NCI-H446 treated with DMSO at 0.1 percent for 48 hours (cell line): ENCODE measurements around the gene NTRK2.

Source experiments
- DNase-seq: peaks from one replicate; lab custom pipeline; 2025; lab: John Stamatoyannopoulos, UW

NTRK2 gene

DNA sequence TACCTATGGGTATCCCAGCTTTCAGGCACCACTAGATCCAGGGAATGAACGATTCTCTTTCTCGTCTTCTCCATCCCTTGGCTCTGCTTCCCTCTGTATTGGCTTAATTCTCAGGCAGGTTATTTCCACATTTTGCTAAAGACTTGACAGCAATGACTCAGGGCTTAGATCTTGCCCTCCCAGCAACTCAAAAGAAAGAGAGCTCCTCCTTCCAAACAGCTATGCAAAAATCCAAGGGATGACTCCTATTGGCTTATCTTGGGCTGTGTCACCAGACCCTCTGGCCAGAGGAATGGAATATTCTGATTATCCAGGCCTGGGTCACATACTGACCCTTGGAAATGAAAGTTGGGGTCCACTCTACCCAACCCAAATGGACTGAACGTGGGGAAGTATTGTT, 270.2 kb downstream of the NTRK2 start:
- DNase-seq, result no peak

DNA sequence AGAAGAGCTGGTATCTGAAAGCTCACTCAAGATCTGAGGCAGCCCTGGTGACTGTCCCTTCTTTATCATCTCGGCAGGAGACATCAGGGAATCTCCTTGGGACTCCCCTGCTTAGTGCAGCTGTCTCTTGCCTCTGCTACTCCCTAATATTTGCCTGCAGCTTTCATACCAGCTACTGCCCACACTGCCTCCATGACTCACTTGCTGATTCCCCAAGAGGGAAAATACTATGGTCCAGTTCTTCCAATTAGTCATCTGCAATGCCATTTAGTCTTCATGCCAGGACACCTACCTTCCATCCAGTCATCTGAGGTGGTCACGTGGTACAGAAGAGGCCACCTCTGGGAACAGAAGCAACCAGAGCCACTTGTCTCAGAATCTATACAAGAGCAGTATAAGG, 270.8 kb downstream of the NTRK2 start:
- DNase-seq, result no peak

DNA sequence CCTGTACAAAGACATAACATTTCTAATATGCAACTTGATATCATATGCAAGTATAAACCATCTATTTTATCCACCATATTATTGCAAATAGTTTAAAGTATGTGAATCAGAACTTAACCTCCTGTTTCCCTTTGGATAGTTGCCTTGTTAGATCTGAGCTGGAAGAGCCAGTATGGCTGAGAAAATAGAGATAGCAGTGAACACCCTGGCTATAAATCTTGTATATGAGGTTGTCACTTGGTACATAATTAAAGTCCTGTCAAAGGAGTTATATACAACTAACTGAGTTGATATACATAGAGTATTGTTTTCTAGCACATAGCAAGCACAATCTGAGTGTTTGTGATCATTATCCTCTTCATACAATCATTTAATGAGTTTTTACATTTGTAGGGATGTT, 272.3 kb downstream of the NTRK2 start:
- no peak for DNase-seq

DNA sequence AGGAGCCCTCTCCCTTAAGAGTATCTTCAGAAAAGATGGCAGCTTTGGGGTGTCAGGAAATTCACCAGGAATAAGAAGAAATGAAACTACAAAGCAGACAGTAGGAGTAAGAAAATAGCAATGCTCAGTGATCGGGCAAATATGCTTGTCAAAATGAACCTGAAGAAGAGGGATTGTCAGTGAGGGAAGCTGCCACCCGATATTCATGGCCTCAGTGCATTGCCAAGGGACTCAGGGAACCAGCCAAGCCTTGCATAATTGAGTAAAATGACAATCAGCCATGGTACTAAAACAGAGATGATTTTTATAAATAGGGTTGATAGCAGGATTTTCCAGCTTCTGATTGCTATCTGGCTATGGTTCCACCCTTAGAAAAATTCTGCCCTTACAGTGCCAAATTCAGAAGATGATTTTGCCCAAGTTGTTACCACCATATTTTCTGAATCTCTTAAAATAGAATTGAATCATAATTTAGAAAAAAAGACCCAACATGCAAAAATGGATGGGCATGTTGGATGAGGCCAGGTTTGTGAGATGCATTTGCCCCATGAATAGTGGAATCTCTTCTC, 274.0 kb downstream of the NTRK2 start:
- no peak for DNase-seq

DNA sequence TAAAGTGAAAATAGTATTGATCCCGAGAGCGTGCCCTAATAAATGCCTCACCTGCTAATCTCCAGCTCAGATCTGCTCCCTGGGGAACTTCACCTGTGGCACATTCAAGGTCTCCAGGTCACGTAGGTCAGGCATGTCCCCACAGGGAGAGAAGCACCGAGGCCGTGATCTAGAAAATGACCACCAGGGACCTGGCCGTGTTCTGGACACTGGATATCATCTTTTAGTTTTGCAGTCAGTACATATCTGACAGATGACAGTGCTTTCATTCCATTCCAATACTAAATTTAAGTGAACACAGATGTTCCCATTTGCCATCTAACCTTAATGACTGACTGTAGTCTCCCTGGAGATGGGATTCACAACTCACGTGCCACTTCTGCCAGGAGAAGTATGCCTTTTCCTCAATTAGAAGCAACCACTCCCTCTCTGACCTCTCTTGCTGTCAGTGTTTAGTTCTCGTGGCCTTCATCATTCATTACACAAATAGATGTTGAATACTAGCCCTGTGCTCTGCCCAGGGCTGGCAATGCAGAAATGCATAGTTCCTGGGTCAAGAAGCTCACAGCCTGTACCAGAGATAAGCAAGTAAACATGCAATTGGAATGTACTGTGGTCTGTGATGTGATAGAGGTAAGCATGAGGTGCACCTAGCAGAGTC, 276.5 kb downstream of the NTRK2 start:
- DNase-seq, result no peak

DNA sequence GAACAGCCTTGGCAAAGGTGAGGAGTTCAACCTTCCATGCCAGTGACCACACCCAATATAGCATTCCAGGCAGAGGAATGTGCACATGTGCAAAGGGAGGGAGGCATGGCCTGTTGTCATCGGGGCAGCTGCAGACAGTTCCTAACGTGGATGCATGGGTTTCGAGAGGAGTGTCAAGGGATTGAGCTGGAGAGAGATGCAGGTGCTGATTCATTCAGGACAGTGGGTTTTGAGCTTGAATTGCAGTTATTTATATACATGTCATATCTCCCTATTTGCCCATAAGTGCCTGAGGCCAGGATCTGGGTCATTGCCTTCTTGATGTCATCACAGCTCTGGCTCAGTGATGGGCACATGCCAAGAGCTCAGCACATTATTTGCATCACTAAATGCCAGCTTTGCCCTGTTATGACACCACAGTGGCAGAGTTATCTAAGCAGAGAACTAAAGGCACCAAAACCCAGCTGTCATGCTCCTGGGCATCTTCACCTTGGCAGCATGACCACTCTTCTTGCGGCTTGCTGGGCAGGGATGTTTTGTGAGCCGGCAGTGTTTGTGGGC, 278.0 kb downstream of the NTRK2 start:
- DNase-seq, result no peak

DNA sequence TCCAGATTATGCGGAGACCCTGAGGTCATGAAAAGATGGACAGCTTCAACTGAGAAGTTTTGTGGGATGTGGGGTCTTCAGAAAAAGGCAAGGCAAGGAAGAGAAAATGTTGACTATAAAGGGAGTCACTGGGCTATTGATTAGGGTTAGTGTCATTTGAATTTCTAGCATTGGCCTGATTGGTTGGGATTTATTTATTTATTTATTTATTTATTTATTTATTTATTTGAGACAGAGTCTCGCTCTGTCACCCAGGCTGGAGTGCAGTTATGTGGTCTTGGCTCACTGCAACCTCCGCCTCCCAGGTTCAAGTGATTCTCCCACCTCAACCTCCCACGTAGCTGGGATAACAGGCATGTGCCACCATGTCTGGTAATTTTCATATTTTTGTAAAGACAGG, 279.7 kb downstream of the NTRK2 start:
- no peak for DNase-seq

DNA sequence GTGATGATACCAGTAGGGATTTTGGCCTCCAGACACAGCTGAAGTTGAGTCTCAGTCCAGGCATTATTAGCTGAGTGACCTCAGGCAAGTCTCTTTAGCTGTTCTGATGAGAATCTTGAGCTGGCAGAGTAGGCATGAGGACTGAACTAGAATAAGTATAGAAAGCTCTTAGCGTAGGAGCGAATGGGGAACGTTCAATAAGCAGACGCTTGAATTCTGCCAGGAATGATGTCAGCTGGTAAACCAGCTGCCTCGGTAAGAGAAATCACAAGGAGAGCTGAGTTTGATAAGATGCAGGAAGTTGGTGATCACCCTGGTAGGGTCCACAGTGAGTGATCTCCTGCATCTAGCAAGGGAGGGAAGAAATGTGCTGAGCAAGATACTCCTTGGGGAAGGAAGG, 280.4 kb downstream of the NTRK2 start:
- DNase-seq, result no peak

DNA sequence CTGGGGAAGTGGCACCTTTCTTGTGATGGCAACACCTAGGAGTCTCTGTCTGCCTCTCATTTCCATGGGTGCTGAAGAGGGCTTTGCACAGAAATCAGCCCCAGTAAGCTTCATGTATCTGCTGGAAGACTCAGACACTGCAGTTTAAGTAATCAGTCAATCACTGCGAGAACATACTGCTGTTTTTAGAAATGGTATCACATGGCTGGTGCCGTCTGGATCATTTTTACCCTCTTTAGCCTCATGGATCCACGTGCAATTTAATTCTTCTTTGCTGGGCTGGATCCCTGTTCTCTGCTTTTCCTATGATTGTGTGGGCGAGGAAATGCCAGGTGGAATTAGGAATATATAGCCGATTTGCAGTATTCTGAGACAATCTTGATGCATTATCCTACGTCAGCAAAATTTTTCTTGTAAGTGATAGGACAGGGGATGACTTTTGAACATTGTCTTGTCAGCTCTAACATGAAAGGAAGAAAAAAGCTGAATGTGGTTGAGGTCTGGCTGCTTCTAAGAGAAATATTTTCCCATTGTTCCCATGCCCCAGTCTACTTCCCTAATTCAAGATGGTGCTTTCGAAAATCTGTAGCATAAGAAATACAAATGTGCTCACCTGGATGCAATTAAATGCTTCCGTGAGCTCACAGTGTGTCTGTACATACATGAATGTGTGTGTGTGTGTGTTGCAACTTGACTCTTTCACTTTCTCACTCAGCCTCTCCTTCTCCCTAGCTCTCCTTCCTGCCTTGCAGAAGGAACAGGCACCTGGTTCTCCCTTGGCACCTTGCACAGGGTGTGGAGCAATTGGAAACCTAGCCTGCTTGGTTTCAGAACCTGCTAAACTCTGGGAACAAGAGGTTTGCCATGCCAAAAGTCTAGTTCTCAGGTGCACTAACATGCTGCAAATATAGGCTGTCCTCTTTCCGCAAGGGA, 281.6 kb downstream of the NTRK2 start:
- DNase-seq, result no peak

DNA sequence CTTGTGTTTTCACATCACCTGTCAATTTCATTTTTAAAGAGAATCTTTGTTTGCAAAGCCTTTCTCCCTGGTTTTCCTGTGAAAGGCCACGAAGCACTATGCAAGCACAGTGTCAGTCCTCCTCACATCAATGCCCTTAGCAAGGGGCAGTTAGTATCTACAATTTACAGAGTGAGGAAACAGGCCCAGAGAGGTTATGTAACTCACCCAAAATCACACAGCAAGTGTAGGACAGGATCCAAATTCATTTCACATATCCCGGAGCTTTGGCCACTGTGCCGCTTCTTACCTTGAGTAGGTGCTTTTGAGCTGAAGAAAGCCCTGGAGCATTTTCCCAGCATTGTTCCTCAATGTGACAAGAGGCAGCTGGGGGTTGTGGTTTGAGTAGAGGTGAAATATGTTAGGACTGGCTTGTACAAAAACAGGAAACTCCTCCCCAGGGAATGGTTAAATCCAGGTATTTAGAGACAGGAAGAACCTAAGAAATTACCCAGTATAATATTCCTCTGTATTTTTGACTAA, 283.8 kb downstream of the NTRK2 start:
- no peak for DNase-seq

DNA sequence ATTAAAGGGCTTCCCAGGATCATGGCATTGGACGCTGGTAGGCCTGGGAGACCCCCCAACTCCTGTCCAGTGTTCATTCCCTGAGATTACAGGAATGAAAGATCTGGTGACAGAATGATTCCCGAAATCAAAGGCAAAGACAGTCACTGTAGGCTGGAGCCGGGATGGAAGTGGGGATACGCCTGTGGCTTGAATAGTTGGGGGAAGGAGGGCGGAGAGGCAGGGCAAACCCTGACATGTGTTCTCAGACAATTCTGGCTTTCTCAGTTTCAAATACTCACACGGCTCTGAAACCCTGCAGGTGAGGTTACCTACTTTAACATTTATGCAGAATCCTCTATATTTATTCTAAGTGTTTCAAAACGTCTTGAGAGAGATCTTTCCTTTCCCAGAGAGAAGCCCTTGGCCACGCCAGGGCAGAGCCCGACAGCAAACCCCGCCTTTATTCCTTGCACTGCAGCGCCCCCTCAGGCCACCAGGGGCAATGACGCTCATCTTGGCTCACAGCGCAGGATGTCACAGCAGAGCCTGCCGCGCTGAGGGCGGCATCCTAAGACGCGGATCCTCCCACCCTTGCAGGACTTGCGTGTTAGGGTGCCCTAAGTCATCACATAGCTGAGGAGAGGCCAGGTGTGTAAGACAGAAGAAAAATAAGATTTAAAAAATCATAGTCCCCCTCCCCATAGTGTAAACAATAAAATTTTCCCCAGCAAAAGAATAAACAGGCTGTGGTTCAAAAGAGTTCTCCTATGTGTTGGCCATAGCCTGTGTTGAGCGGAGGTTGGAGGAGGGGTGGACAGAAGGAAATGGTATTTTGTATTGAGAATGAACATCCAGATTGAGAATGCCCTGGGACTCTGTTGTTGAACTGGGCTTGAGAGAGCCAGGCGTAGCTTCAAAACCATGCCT, 284.5 kb downstream of the NTRK2 start:
- no peak for DNase-seq

DNA sequence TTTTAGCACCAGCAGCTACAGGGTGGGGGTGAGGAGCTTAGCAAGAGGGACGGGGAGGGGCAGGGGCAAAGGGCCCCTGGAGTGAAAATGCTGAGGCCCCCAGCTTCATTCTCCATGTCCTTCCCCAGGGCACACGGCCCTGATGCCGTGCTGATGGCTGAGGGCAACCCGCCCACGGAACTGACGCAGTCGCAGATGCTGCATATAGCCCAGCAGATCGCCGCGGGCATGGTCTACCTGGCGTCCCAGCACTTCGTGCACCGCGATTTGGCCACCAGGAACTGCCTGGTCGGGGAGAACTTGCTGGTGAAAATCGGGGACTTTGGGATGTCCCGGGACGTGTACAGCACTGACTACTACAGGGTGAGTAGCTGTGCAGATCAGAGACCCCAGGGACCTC, 285.6 kb downstream of the NTRK2 start:
- DNase-seq, result no peak

DNA sequence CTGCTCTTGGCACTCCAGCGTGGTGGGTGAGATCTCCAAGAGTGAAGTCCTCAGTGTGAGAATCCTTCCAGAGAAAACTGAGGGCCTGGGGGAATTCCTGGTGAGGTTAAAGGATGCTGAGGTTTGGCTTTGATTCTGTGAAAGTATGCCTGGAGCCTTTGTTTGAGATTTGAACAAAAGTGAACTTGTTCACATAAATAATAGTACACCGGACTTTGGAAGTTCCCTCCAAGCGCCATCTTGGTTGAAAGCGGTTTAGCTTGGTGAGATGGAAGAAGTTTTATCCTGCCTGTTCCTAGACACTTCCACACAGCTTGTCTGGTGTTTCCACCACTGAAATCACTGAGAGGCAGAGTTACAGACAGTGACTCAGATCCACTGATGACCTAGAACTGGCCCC, 286.4 kb downstream of the NTRK2 start:
- DNase-seq, result no peak

DNA sequence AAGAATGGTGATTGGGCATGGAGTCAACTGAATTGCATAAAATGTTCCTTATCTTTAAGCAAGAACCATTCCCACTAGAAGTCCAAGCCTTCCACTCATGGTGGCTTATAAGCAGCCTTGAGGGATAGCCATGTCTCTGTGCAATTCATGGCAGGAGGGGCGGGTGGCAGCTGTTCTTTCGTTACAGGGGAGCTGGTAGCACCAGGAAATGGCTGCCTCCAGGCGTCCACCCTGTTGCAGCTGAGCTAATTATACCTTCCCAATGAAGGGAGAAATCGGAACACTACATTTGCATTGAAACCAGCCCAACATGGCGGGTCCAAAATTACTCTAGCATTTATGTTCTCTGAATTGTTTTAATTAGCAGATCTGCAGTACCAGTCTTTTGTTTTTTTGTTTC, 289.8 kb downstream of the NTRK2 start:
- DNase-seq, result no peak

DNA sequence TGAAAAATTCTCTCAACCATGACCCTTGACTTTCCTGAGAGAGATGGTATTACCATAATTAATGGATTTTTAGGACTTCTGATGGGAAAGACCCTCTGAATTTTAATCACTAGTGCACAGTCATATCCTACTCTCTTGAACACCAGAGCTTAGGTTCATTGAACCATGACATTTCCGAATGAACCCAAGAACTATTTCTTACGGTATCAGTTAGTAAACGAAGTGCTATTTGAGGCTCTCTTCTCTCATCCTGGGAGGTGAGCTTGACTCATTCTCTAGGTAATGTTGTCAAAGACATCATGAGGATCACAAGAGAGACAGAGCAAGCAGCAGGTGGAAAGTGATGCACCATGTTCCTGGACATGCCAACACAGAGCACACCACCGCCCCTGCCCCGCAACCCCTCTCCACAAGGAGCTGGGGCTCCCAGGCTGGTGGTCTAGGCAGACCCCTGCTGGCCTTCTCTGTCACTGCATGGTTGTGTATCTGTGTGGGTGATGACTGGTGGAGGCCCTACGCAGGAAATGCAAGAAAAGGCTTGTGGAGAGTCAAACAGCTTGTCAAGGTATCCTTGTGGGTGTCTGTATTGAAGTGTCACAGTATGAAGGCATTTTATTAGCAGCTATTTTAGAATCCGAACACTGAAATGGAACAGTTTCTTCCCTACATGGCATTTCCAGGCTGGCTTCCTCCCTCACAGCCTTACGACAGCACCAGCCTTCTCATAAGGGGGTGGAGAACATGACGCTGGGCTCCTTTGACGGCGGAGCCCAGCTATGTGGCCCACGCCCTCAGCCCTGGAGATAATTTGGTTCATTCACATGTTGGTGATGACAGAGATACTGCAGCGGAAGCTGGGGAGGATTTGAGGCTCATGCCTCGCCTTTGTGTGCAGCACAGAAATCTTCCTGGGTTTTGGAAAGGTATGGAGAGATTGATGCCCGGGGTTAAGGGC, 297.6 kb downstream of the NTRK2 start:
- no peak for DNase-seq

DNA sequence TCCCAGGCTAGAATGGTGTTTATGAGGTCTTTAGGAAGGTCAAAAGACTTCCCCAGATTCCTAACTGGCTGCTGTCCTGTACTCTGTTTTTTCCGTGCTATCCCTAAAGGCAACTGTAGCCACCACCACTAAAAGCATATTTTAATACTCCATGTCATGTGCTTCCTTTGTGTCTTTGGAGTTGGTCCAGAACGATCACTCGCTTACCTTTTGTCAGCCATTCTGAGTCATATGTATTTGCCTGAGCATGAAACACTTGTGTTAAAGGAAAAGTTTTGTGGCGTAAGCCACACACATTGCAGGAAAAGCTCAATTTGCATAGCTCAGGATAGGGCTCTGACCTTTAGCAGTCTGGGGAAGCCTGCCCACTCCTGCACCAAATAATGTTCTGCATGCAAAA, 299.6 kb downstream of the NTRK2 start:
- DNase-seq, result no peak

DNA sequence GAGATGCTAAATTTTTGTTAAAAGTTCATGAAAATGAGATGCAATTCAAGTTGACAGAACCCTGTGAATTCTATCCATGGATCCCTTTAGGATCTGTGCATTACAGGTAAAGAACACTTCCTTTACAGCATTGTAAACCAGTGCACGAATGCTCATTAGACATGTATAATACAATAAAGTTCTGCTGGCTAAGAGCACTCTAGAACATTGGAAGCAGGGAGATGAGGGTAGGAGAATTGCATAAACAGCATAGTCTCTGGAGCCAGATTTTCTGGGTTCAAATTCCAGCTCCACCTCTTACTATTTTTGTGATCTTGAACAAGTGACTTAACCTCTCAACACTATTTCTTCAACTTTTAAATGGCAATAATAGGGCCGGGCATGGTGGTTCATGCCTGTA, 300.2 kb downstream of the NTRK2 start:
- DNase-seq, result no peak

DNA sequence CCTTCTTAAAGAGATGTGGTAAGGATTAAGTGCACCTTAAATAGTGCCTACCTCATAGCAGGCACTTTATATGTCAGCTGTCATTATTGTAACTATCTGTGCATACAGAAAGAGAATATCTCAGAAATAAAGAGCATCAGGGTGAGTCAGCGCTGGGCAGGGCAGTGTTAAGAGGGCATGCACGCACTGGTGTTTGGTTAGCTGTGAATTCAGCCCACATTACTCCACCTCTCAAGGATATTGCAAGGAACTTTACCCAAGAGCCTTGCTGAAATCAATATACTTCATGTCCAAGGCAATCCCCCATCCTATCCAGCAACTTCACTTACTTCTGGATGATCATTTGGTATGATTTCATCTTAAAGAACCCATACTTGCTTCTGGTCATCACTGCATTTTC, 300.9 kb downstream of the NTRK2 start:
- DNase-seq, result no peak

DNA sequence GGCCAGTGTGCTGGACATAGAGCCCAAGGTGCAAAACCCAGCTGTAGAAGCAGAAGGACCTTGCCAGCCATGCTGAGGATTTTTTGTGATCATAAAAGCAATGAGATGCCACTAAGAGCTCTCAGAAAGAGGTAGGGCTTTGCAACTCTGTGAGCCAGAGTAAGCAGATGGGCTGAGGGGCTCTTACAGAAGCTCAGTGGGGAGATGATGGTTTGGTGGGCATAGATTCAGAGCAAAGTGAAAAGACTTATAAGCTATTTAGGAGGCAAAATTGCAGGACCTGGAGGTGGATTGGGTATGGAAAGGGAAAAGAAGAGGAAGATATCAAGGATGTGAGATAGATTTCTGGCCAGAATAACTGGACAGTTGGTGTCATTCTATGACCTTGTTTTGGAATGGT, 302.0 kb downstream of the NTRK2 start:
- DNase-seq, result no peak

DNA sequence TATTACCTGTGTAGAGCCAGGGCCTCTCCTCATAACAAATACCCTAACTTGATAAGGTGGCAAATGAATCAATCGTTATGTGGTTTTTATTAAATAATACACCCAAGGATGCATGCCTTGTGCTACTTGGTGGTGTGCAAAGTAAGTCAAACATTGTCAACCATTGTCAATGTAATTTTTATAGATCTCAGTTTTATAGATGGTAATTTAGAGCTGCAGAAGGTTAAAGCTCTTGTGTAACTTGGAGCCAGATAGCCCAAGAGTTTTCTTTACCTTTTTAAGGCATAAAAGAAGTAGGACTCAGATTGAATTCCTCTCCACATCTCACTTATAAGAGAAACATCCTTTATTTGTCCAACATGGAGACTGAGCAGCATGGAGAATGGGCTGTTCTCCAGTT, 304.7 kb downstream of the NTRK2 start:
- no peak for DNase-seq
